Panc1 (cell line): ENCODE results near the gene PANK1. TPM values are rescaled to one million over a fixed set of nuclear protein-coding genes. Genes with fewer than 3 reads are reported as not detected.

Experiments
- ATAC-seq: fragments of 200-7000 bp; cut with Tn5 transposase; 2 replicates; pipeline ENCODE4 v1.9.1; 2020; ENCODE audit warnings: mild to moderate bottlenecking, moderate library complexity
- BruUV-seq: library from RNA; stranded (reverse); fragments of 400-500 nt; replicated peaks from 2 replicates; lab custom pipeline; 2021; lab: Mats Ljungman, UMichigan
- CTCF ChIA-PET: fragments of 300-600 bp; sonication (Branson Sonifier 250); formaldehyde crosslinking; loops from one replicate; lab custom pipeline; 2022; ENCODE audit warnings: antibody characterized with exemption; lab: Charles Lee
- POLR2A ChIA-PET: fragments of 300-600 bp; sonication (Branson Sonifier 250); formaldehyde crosslinking; loops from one replicate; lab custom pipeline; 2022; ENCODE audit warnings: antibody characterized with exemption; lab: Charles Lee
- DNase-seq: peaks from one replicate; pipeline ENCODE4 v3.0.0-alpha.2; 2010; ENCODE audit warnings: low read depth, low spot score
- H3K27ac ChIP-seq: 2 replicates; pipeline ENCODE4 v1.5.1; 2011; ENCODE audit warnings: mild to moderate bottlenecking, low read length, inconsistent platforms
- H3K27me3 ChIP-seq: fragments of 200-500 bp; sonication (Bioruptor generic); 2 replicates; pipeline ENCODE4 v1.6.0; 2014; ENCODE audit warnings: low read length, inconsistent platforms; ENCODE audit not compliant: control insufficient read depth, insufficient read depth
- H3K36me3 ChIP-seq: fragments of 200-500 bp; sonication (Bioruptor generic); 2 replicates; pipeline ENCODE4 v1.5.1; 2014; ENCODE audit warnings: inconsistent platforms, mild to moderate bottlenecking, low read length, moderate library complexity; ENCODE audit not compliant: control insufficient read depth, insufficient read depth
- H3K4me1 ChIP-seq: 2 replicates; pipeline ENCODE4 v1.5.1; 2011; ENCODE audit warnings: inconsistent platforms, mild to moderate bottlenecking, low read length, moderate library complexity; ENCODE audit not compliant: control insufficient read depth, insufficient read depth
- H3K4me3 ChIP-seq, 2 experiments: 2 replicates each; pipeline ENCODE4 v1.5.1; 2011 to 2012; ENCODE audit warnings: low read depth in 2 of 2, low read length in 2 of 2, mild to moderate bottlenecking in 2 of 2, inconsistent platforms in 1 of 2, moderate library complexity in 1 of 2
- H3K9me3 ChIP-seq: fragments of 200-500 bp; sonication (Bioruptor generic); 2 replicates; pipeline ENCODE4 v1.5.1; 2014; ENCODE audit warnings: low read depth, mild to moderate bottlenecking, inconsistent platforms, low read length, moderate library complexity; ENCODE audit not compliant: control insufficient read depth, insufficient read depth
- POLR2AphosphoS5 ChIP-seq: IDR thresholded peaks from 2 replicates; pipeline ENCODE4 v1.6.1; 2012; ENCODE audit warnings: mild to moderate bottlenecking, low read depth, low read length, moderate library complexity
- SIN3A ChIP-seq: IDR thresholded peaks from 2 replicates; pipeline ENCODE4 v1.6.1; 2012; ENCODE audit warnings: low read depth, mild to moderate bottlenecking, low read length, moderate library complexity, borderline replicate concordance; ENCODE audit not compliant: insufficient read depth
- TCF7L2 ChIP-seq: IDR thresholded peaks from 2 replicates; pipeline ENCODE4 v1.6.1; 2011; ENCODE audit warnings: mild to moderate bottlenecking, low read depth, low read length, inconsistent platforms
- in situ Hi-C: cut with HindIII; loops from 2 replicates; pipeline ENCODE4 v1.10.0; 2016; ENCODE audit warnings: low sequenced_read_pairs, low pct_unique_long_range_greater_than_20kb
- intact Hi-C: fragments of 100-400 bp; cut with micrococcal nuclease; formaldehyde crosslinking; loops from one replicate; pipeline ENCODE4 v1.10.0; 2022; ENCODE audit not compliant: unreplicated experiment
- total RNA-seq: library from RNA; stranded (reverse); gene quantifications from one replicate; pipeline ENCODE4 v1.2.1, GENCODE V29; 2021; ENCODE audit not compliant: unreplicated experiment
- TF ChIP-seq, protein P1 (sequence below): fragments of 450-650 bp; IDR thresholded peaks from 2 replicates; pipeline ENCODE4 v1.5.1; 2017; ENCODE audit warnings: mild to moderate bottlenecking
- TF ChIP-seq, protein P2 (sequence below), 2 experiments: IDR thresholded peaks; 2 replicates each; pipeline ENCODE4 v1.6.1; 2011 to 2012; ENCODE audit warnings: low read depth in 2 of 2, control low read depth in 1 of 2, low read length in 1 of 2, mild to moderate bottlenecking in 1 of 2, moderate library complexity in 1 of 2; ENCODE audit not compliant: insufficient read depth in 1 of 2

PANK1 gene
- total RNA-seq, 1 experiment from 2014 or later: 11.0 TPM

DNA sequence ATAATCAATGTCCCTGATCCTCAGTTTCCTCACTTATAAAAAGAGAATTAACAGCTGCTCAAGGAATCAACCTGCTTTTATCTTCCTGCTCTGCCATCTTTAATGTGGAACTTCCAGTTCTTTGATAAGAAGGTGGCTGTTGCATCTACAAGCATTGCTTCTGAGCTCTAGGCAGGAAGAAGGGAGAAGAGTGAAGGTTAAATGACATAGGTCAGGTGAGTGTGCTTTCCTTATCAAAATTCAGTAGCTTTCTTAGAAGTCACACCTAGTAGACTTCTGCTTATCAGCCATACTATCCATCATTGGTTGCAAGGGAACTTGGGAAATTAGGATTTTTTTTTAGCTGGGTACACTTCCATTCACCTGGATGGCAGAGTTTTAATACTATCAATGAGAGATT, 32.3 kb upstream of the PANK1 start:
- no peaks in the 10 kb centered on the region for H3K36me3 ChIP-seq
- ATAC-seq: no peak
- H3K4me1 ChIP-seq: no peaks in the 10 kb centered on the region
- CTCF ChIA-PET: no interaction called here
- in situ Hi-C loops (no loop called here), intact Hi-C loops (no loop called here)
- H3K27ac ChIP-seq: no peak overlapping the region
- H3K27me3 ChIP-seq: peaks cover 5% of the 10 kb centered on the region; the same call in 1 of the 2 replicates
- no peak overlapping the region for H3K4me3 ChIP-seq
- TF ChIP-seq, protein P1, sequence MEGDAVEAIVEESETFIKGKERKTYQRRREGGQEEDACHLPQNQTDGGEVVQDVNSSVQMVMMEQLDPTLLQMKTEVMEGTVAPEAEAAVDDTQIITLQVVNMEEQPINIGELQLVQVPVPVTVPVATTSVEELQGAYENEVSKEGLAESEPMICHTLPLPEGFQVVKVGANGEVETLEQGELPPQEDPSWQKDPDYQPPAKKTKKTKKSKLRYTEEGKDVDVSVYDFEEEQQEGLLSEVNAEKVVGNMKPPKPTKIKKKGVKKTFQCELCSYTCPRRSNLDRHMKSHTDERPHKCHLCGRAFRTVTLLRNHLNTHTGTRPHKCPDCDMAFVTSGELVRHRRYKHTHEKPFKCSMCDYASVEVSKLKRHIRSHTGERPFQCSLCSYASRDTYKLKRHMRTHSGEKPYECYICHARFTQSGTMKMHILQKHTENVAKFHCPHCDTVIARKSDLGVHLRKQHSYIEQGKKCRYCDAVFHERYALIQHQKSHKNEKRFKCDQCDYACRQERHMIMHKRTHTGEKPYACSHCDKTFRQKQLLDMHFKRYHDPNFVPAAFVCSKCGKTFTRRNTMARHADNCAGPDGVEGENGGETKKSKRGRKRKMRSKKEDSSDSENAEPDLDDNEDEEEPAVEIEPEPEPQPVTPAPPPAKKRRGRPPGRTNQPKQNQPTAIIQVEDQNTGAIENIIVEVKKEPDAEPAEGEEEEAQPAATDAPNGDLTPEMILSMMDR: no peak
- no peak for TF ChIP-seq TCF7L2
- no peak for TF ChIP-seq POLR2AphosphoS5
- TF ChIP-seq, protein P2, sequence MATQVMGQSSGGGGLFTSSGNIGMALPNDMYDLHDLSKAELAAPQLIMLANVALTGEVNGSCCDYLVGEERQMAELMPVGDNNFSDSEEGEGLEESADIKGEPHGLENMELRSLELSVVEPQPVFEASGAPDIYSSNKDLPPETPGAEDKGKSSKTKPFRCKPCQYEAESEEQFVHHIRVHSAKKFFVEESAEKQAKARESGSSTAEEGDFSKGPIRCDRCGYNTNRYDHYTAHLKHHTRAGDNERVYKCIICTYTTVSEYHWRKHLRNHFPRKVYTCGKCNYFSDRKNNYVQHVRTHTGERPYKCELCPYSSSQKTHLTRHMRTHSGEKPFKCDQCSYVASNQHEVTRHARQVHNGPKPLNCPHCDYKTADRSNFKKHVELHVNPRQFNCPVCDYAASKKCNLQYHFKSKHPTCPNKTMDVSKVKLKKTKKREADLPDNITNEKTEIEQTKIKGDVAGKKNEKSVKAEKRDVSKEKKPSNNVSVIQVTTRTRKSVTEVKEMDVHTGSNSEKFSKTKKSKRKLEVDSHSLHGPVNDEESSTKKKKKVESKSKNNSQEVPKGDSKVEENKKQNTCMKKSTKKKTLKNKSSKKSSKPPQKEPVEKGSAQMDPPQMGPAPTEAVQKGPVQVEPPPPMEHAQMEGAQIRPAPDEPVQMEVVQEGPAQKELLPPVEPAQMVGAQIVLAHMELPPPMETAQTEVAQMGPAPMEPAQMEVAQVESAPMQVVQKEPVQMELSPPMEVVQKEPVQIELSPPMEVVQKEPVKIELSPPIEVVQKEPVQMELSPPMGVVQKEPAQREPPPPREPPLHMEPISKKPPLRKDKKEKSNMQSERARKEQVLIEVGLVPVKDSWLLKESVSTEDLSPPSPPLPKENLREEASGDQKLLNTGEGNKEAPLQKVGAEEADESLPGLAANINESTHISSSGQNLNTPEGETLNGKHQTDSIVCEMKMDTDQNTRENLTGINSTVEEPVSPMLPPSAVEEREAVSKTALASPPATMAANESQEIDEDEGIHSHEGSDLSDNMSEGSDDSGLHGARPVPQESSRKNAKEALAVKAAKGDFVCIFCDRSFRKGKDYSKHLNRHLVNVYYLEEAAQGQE (IDR thresholded peaks at IDR 0.05; ENCODE audit: insufficient read depth in 1 of 2, low read depth in 2 of 2, low read length in 1 of 2): no peak
- no peak for TF ChIP-seq SIN3A
- no TSS peak for BruUV-seq
- no peak for DNase-seq
- no peaks in the 10 kb centered on the region for H3K9me3 ChIP-seq
- POLR2A ChIA-PET: no interaction called here

DNA sequence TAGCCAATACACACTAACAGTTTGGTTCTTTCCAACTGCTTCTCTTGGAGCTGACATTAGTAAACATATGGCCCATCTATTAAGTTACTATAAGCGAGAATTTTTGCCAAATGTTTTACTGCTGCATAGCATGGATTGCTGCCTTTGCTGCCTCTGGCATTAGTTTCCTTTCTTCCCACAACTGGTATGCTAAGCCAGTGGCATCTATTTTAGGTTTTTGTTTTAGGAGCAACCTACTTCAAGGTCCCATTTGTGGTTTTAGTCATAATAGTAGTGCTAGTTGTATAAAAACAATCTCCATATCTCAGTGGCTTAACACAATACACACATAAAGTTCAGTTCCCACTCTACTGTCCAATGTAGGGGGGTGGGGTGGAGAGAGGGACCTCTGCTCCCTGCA, 25.9 kb upstream of the PANK1 start:
- TF ChIP-seq, protein P2 (IDR thresholded peaks at IDR 0.05; ENCODE audit: insufficient read depth in 1 of 2, low read depth in 2 of 2, low read length in 1 of 2): no peak
- no peak for TF ChIP-seq SIN3A
- no peak for TF ChIP-seq TCF7L2
- TF ChIP-seq, protein P1: no peak
- TF ChIP-seq POLR2AphosphoS5: no peak
- Histone ChIP-seq H3K27me3 (no peaks in the 10 kb centered on the region; the same call in 1 of the 2 replicates), H3K27ac (no peak overlapping the region), H3K9me3 (no peaks in the 10 kb centered on the region), H3K4me3 (no peak overlapping the region), H3K4me1 (no peaks in the 10 kb centered on the region), H3K36me3 (no peaks in the 10 kb centered on the region)
- in situ Hi-C loops: no loop called here
- intact Hi-C loops: no loop called here
- no peak for DNase-seq
- ChIA-PET POLR2A (interaction anchor here (0.5 kb wide), 1 partner anchor 682 kb away, joined by 7 read pairs; no protein-coding TSS in a partner anchor), CTCF (no interaction called here)
- BruUV-seq: no TSS peak
- no peak for ATAC-seq
